HG03039 (cell line): ENCODE data around the gene DNAAF1.

Source experiments
- ATAC-seq: cut with Tn5 transposase; IDR thresholded peaks from one replicate; pipeline ENCODE4 v1.9.1; 2021; ENCODE audit warnings: mild to moderate bottlenecking, moderate library complexity; ENCODE audit not compliant: unreplicated experiment

DNAAF1 gene

DNA sequence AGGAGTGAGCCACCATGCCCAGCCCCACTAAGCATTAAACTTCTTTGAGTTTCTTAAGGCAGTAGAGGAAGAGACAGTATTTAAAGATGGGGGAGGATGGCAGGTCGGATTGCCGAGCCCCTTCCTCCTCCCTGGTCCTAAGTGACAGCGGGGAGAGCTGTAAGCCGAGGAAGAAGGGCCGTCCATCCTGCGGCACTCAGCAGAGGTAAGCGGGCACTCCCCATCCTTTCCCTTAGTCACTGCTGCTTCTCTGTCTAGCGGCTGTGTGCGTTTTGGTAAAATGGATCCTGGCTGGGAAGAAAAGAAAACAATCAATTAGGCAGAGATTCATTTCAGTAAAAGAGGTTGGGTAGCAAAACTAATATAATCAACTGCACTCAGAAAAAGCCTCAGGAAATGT is 13.9 kb downstream of the DNAAF1 start:
- no peak for ATAC-seq

GRCh38 chr16:84159800-84160199 is 14.7 kb downstream of the DNAAF1 start:
- ATAC-seq = no peak

DNA sequence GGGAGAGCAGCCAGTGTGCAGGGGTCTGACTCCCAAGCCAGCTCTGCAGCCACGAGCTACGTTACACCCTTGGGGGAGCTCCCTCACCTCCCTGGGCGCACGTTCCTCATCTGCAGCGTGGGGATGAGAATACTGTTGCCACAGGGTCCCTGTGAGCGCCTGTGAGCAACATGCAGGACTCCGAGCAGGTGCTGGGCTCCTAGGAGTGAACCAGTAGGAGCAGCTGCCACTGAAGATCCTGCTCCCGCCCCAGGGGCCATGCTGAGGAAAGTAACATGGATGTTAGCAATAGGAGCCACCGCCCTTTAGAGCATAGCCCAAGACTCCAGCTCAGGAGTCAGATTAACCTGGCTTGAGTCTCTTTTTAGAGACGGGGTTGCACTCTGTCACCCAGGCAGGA is 15.9 kb downstream of the DNAAF1 start:
- no peak for ATAC-seq

- no peak for ATAC-seq
Observed at GRCh38 chr16:84161801-84162200, 16.7 kb downstream of the DNAAF1 start.

DNA sequence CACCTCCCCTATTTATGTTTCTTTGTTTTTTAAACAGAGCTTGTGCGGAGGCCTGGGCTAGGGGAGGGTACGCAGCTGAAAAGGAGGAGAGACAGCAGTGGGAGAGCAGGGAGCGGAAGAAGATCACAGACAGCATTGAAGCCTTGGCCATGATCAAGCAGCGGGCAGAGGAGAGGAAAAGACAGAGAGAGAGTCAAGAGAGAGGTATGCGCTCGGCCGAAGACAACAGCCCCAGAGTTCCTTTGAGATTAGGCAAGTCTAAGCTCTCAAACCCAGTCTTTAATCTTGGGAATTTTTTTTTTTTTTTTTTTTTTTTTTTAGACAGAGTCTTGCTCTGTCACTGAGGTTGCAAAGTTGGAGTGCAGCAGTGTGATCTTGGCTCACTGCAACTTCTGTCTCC is 20.6 kb downstream of the DNAAF1 start:
- ATAC-seq = no peak

- no peak for ATAC-seq
Observed at GRCh38 chr16:84166796-84167695, 21.9 kb downstream of the DNAAF1 start.

GRCh38 chr16:84169765-84170310 is 24.7 kb downstream of the DNAAF1 start:
- no peak for ATAC-seq

DNA sequence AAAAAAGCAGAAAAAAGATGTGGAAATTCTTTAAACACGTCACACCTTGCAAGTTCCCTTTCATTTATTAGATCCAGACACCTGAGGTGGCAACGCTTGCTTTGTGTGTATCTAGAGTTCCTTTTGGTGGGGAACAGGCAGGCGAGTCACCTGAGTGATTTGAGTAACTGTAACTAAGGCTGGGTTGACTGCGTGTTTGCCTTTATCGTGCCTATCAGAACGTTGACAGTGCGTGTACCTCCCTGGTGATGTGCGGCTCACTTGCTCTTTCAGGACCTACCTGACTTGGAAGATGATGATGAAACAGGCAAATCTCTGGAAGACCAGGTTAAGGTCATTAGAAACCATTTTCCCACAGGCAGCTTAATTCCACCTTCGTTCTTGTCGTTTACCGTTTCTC is 29.3 kb downstream of the DNAAF1 start:
- no peak for ATAC-seq

DNA sequence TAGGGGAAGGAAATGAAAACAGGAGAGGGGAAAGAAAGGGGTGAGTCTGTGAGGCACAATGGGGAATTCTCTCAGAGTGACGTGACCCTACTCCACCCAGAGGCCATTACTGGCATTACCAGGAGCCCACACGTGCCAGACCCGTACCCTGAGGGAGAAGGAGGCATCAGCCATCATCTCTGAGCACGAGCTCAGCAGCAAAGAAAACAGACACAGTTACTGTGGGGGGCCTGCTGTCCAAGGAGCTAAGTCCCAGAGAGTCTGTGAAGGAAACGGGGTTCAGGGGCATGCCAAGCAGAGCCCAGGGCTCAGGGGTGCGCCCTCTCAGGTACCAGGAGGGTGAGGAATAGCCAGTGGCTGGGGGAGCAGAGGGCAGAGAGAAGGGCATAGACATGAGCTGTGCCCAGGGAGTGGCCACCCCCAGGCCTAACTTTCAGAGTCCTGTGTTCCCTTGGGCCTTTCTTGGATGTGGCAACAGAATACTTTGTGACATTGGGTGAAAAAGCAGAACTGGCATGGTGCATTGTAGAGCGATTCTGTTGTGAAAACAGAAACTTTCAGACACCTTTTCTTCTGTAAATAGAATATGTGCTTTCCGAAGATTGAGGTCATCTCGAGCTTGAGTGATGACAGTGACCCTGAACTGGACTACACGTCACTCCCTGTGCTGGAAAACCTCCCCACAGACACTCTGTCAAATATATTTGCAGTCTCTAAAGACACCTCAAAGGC is 30.4 kb downstream of the DNAAF1 start:
- peak; percentile 44 for ATAC-seq

GRCh38 chr16:84176192-84177053 is 31.3 kb downstream of the DNAAF1 start:
- ATAC-seq = no peak

DNA sequence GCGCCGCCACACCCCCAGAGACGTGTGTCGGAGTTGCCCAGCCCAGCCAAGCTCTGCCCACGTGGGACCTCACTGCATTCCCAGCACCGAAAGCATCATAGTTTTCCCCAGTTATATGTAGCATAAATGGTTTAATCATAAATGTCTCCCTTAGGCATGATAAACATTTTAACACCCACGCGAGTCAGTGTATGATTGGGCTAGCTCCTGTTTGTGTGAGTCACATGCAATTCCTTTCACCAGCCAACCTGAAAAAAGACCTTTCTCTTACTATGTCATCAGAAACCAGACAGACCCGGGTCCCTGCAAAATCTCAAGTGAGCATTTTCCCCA is 32.6 kb downstream of the DNAAF1 start:
- ATAC-seq = no peak

- no peak for ATAC-seq
Observed at GRCh38 chr16:84178146-84178765, 33.1 kb downstream of the DNAAF1 start.

GRCh38 chr16:84178892-84179611 is 33.9 kb downstream of the DNAAF1 start:
- ATAC-seq = no peak

- ATAC-seq = no peak
Observed at GRCh38 chr16:84179612-84180320, 34.7 kb downstream of the DNAAF1 start.

DNA sequence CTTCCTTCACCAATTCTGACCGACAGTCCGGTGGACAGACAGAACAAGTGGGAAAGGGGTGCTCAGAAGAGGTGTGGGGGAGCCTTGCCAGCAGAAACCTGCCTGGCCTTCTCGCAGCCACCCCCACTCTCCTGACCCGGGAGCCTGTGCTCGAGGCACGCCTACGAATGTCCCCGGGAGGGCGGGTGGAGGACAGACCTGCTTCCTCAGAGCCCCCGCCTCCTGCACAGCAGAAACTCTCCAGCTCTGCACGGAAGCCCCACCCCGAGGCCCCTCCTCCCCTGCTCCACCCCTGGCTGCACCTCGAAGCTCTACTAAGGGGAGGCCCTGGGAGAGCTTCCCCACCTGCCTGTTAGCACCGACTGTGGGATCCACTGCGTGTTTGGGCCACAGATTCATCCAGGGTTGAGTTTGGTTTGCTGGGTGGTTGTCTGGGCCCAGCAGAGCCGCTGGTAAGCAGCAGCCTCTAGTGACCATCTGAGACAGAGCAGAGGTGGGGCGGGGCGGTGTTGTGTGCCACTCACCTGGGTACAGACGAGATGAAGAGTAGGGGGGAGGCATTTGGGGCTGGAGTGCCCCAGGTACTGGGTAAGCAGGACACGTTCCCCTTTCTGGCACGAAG is 35.5 kb downstream of the DNAAF1 start:
- no peak for ATAC-seq

- ATAC-seq = no peak
Observed at GRCh38 chr16:84181144-84181915, 36.2 kb downstream of the DNAAF1 start.

GRCh38 chr16:84182104-84182503 is 37.0 kb downstream of the DNAAF1 start:
- ATAC-seq = no peak
